Measurements from ENCODE around the gene NTMT1.

Gene NTMT1

GRCh38 chr9:129610473-129611306, 15.3 kb upstream of the NTMT1 start:
- Histone ChIP-seq H3K4me1 (ENCODE audit: control insufficient read depth, low read depth, low read length) (peaks cover 20% of the 10 kb centered on the region), H3K9ac (ENCODE audit: low read length) (peak overlapping the region; percentile 45), H3K36me3 (ENCODE audit: control insufficient read depth, low read depth, low read length) (no peaks in the 10 kb centered on the region), H3K4me3 (ENCODE audit: low read length) (peak overlapping the region; percentile 56), H3K27me3 (ENCODE audit: control insufficient read depth, insufficient read depth, low read length) (peaks cover 15% of the 10 kb centered on the region), H3K27ac (ENCODE audit: low read length) (no peak overlapping the region), H3K9me3 (ENCODE audit: control insufficient read depth, low read depth, low read length) (no peaks in the 10 kb centered on the region)

GRCh38 chr9:129611307-129611800, 14.6 kb upstream of the NTMT1 start:
- Histone ChIP-seq H3K27ac (ENCODE audit: low read length) (no peak overlapping the region), H3K36me3 (ENCODE audit: control insufficient read depth, low read depth, low read length) (no peaks in the 10 kb centered on the region), H3K27me3 (ENCODE audit: control insufficient read depth, insufficient read depth, low read length) (peaks cover 15% of the 10 kb centered on the region), H3K9me3 (ENCODE audit: control insufficient read depth, low read depth, low read length) (no peaks in the 10 kb centered on the region), H3K4me1 (ENCODE audit: control insufficient read depth, low read depth, low read length) (peaks cover 20% of the 10 kb centered on the region), H3K9ac (ENCODE audit: low read length) (no peak overlapping the region), H3K4me3 (ENCODE audit: low read length) (no peak overlapping the region)

- peaks cover 16% of the 10 kb centered on the region for H3K4me1 ChIP-seq (ENCODE audit: control insufficient read depth, low read depth, low read length)
- no peak overlapping the region for H3K4me3 ChIP-seq (ENCODE audit: low read length)
- H3K27ac ChIP-seq (ENCODE audit: low read length) = no peak overlapping the region
- H3K9ac ChIP-seq (ENCODE audit: low read length) = no peak overlapping the region
- H3K36me3 ChIP-seq (ENCODE audit: control insufficient read depth, low read depth, low read length) = no peaks in the 10 kb centered on the region
- H3K9me3 ChIP-seq (ENCODE audit: control insufficient read depth, low read depth, low read length) = no peaks in the 10 kb centered on the region
- peaks cover 15% of the 10 kb centered on the region for H3K27me3 ChIP-seq (ENCODE audit: control insufficient read depth, insufficient read depth, low read length)
These were observed 13.8 kb upstream of the NTMT1 start for GRCh38 chr9:129612123-129612522.

DNA sequence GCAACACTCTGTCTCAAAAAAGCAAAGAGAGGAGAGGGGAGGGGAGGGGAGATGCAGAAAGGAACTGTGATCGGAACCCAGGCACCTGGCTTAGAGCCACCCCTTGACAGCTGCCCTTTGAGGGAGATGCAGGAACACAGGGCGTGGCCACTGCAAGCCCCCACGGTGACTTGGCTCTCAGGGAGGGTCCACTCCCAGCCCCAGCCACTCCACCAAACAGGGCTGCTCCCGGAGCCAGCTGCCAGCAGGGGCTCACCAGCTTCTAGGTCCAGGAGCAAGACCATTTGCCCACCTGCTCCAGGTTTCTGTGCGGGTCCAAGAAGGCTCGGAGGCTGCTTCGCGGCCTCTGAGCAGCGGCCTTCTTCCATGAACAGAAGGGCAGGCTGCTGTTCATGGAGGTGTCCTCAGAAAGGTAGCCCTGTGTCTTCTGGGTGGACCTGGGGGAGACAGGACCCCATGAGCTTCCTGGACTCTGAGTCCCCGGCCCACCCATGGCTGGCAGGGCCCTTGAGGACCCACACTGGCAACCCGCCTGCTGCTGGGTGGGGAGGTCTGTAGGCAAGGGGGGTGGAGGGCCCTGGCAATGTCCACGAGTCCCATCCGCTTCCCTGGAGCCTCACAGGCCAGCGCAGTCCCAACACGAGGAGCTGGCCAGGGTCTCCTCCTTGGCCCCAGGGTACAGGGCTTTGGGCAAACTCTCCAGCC, 13.0 kb upstream of the NTMT1 start:
- Histone ChIP-seq H3K4me3 (ENCODE audit: low read length) (no peak overlapping the region), H3K27ac (ENCODE audit: low read length) (no peak overlapping the region), H3K4me1 (ENCODE audit: control insufficient read depth, low read depth, low read length) (peaks cover 10% of the 10 kb centered on the region), H3K9ac (ENCODE audit: low read length) (no peak overlapping the region), H3K9me3 (ENCODE audit: control insufficient read depth, low read depth, low read length) (no peaks in the 10 kb centered on the region), H3K36me3 (ENCODE audit: control insufficient read depth, low read depth, low read length) (no peaks in the 10 kb centered on the region), H3K27me3 (ENCODE audit: control insufficient read depth, insufficient read depth, low read length) (peaks cover 15% of the 10 kb centered on the region)

DNA sequence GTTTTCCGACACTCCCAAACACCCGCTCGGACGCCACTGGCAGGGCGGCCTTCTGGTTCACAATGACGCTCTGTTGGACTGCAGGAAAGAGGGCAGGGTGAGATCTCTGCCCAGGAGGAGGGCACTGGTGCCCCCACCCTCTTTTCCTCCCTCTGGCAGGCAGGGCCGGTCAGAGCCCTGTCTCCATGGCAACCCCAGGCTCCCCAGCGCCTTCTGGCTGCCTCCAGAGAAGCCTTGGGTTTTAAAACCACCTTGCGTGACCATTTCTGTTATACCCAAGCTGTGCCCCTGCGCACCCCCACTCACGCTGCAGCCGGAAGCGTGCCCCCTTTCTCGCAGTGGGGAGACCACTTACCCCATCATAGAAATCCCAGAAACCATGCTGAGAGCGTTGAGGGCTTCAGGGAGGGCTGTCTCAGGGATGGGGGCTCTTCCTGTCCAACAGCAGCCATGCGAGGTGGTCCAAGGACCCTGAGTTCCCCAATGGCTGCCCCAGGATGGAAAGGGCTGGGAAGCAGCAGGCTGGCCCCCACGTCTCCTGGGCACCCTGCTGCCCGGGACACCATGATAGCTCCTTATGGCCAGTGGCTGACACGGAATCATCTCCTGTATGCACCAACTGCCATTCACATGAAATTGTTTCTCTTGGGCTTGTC, 12.3 kb upstream of the NTMT1 start:
- Histone ChIP-seq H3K9me3 (ENCODE audit: control insufficient read depth, low read depth, low read length) (no peaks in the 10 kb centered on the region), H3K36me3 (ENCODE audit: control insufficient read depth, low read depth, low read length) (no peaks in the 10 kb centered on the region), H3K4me1 (ENCODE audit: control insufficient read depth, low read depth, low read length) (peaks cover 9% of the 10 kb centered on the region), H3K27ac (ENCODE audit: low read length) (no peak overlapping the region), H3K4me3 (ENCODE audit: low read length) (no peak overlapping the region), H3K27me3 (ENCODE audit: control insufficient read depth, insufficient read depth, low read length) (peaks cover 11% of the 10 kb centered on the region), H3K9ac (ENCODE audit: low read length) (no peak overlapping the region)

GRCh38 chr9:129614932-129615331, 11.0 kb upstream of the NTMT1 start:
- no peaks in the 10 kb centered on the region for H3K36me3 ChIP-seq (ENCODE audit: control insufficient read depth, low read depth, low read length)
- no peak overlapping the region for H3K9ac ChIP-seq (ENCODE audit: low read length)
- no peak overlapping the region for H3K4me3 ChIP-seq (ENCODE audit: low read length)
- H3K9me3 ChIP-seq (ENCODE audit: control insufficient read depth, low read depth, low read length) = no peaks in the 10 kb centered on the region
- peaks cover 13% of the 10 kb centered on the region for H3K27me3 ChIP-seq (ENCODE audit: control insufficient read depth, insufficient read depth, low read length)
- H3K27ac ChIP-seq (ENCODE audit: low read length) = no peak overlapping the region
- H3K4me1 ChIP-seq (ENCODE audit: control insufficient read depth, low read depth, low read length) = peaks cover 7% of the 10 kb centered on the region

GRCh38 chr9:129615407-129616285, 10.3 kb upstream of the NTMT1 start:
- H3K27me3 ChIP-seq (ENCODE audit: control insufficient read depth, insufficient read depth, low read length) = peaks cover 20% of the 10 kb centered on the region

GRCh38 chr9:129617167-129617566, 8.8 kb upstream of the NTMT1 start:
- Histone ChIP-seq H3K27ac (ENCODE audit: low read length) (no peak overlapping the region), H3K9me3 (ENCODE audit: control insufficient read depth, low read depth, low read length) (no peaks in the 10 kb centered on the region), H3K4me1 (ENCODE audit: control insufficient read depth, low read depth, low read length) (peaks cover 7% of the 10 kb centered on the region)

More at GRCh38 chr9:129615407-129616285, 10.3 kb upstream of the NTMT1 start:
- Histone ChIP-seq H3K9ac (ENCODE audit: low read length) (no peak overlapping the region), H3K4me3 (ENCODE audit: low read length) (no peak overlapping the region), H3K4me1 (ENCODE audit: control insufficient read depth, low read depth, low read length) (peaks cover 7% of the 10 kb centered on the region), H3K27ac (ENCODE audit: low read length) (no peak overlapping the region), H3K9me3 (ENCODE audit: control insufficient read depth, low read depth, low read length) (no peaks in the 10 kb centered on the region), H3K36me3 (ENCODE audit: control insufficient read depth, low read depth, low read length) (no peaks in the 10 kb centered on the region)

DNA sequence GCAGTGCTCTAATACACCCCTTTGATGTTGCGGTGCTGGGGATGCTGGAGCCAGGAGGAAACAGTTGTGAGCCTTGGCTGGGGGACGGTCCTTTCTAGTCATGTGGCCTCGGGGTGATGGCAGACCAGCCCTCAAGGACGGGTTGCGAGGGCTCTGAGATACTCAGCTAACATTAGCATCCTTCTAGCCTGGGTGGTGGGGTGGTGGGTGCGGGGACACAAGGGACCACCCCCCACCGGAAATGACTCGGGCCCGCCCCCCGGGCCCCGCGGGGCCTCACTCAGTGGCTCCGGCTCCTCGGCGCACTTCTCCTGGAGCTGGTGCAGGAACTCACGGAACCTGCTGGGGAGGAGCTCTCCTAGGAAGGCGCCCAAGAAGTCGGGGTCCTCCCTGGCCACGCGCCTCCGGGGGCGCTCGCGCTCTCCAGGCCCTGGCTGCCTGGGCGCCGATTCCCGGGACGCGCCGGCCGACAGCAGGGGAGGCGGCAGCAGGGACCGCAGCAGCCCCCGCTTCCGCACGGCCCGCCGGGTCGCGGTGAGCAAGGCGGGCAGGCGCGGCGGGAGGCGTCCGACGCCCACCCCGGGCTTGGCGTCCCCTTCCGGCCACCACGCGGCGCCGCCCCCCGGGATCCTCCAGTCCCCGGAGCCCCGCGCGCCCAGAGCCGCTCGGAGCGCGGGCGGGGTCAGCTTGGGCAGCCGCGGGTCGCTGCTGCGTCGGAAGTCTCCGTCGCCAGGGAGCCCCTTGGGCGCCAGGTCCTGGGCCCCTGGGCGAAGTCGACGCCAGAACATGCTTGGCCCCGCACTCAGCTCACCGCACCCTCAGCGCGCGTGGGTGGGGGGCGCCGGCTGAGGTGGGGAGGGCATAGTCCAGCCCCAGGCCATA, 5.9 kb upstream of the NTMT1 start:
- Histone ChIP-seq H3K4me3 (ENCODE audit: low read length) (peak overlapping the region; percentile 48), H3K27ac (ENCODE audit: low read length) (no peak overlapping the region), H3K9me3 (ENCODE audit: control insufficient read depth, low read depth, low read length) (no peaks in the 10 kb centered on the region), H3K36me3 (ENCODE audit: control insufficient read depth, low read depth, low read length) (no peaks in the 10 kb centered on the region), H3K4me1 (ENCODE audit: control insufficient read depth, low read depth, low read length) (no peaks in the 10 kb centered on the region), H3K27me3 (ENCODE audit: control insufficient read depth, insufficient read depth, low read length) (peaks cover 35% of the 10 kb centered on the region), H3K9ac (ENCODE audit: low read length) (no peak overlapping the region)

More at GRCh38 chr9:129617167-129617566, 8.8 kb upstream of the NTMT1 start:
- Histone ChIP-seq H3K36me3 (ENCODE audit: control insufficient read depth, low read depth, low read length) (no peaks in the 10 kb centered on the region), H3K4me3 (ENCODE audit: low read length) (no peak overlapping the region), H3K9ac (ENCODE audit: low read length) (no peak overlapping the region), H3K27me3 (ENCODE audit: control insufficient read depth, insufficient read depth, low read length) (peaks cover 35% of the 10 kb centered on the region)

DNA sequence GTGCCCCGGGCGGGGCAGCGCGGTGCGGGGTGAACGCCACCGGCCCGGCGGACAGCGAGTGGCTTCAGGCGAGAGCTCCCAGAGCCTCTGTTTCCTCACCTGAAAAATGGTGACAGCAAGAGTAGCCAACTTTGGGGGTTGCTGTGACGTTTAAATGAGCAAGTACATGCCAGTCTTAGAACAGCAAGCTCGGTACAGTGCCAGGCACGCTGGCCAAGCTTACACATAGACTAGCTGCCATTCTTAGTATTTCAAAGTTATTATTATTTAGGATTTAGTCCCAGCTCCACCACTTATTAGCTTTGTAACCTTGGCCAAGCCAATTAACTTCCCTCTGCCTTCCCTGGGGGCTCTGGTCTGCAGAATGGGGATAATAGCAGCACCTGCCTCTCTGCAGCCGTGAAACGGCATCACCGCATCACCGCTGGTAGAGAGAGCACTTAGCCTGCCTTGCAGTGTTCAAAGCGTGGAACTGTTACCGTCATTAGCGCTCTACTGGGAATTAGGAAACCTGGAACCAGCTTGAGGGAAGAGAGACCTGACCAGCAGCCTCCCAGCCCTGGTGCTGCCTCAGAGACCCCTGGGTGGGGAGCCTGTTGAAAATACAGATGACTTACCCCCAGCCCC, 5.2 kb upstream of the NTMT1 start, which contains the start of gene C9orf50:
Gene C9orf50, minus strand, starts transcription at position 433 of the 627 bp plus-strand sequence. CDS start 527 bp downstream, outside the sequence.
- Histone ChIP-seq H3K9ac (ENCODE audit: low read length) (no peak within 1 kb of the TSS), H3K27ac (ENCODE audit: low read length) (no peak within 1 kb of the TSS), H3K4me3 (ENCODE audit: low read length) (peak within 1 kb of the TSS; percentile 48), H3K4me1 (ENCODE audit: control insufficient read depth, low read depth, low read length) (no peaks in the 10 kb centered on the region), H3K36me3 (ENCODE audit: control insufficient read depth, low read depth, low read length) (no peaks in the 10 kb centered on the region), H3K27me3 (ENCODE audit: control insufficient read depth, insufficient read depth, low read length) (peaks cover 35% of the 10 kb centered on the region), H3K9me3 (ENCODE audit: control insufficient read depth, low read depth, low read length) (no peaks in the 10 kb centered on the region)
